RWPE1 (cell line): ENCODE results near the gene CHL1.

Experiments
- CTCF ChIA-PET: fragments of 350-600 bp; sonication (Branson Sonifier 250); formaldehyde crosslinking; extraction: SDS; loops from one replicate; lab custom pipeline; 2021; lab: Yijun Ruan, JAX
- POLR2A ChIA-PET: fragments of 400-600 bp; formaldehyde crosslinking; extraction: SDS; loops from one replicate; lab custom pipeline; 2020; ENCODE audit warnings: antibody characterized with exemption; ENCODE audit not compliant: low non-redundant PET; lab: Yijun Ruan, JAX
- DNase-seq: peaks from one replicate; pipeline ENCODE4 v3.0.0; 2012; ENCODE audit warnings: low spot score
- H3K27ac ChIP-seq: fragments of 450-650 bp; 2 replicates; pipeline ENCODE4 v1.5.1; 2017
- CTCF ChIP-seq: fragments of 450-650 bp; conservative IDR thresholded peaks from 2 replicates; pipeline ENCODE4 v1.5.1; 2017; ENCODE audit warnings: low read depth, mild to moderate bottlenecking

The CHL1 gene

DNA sequence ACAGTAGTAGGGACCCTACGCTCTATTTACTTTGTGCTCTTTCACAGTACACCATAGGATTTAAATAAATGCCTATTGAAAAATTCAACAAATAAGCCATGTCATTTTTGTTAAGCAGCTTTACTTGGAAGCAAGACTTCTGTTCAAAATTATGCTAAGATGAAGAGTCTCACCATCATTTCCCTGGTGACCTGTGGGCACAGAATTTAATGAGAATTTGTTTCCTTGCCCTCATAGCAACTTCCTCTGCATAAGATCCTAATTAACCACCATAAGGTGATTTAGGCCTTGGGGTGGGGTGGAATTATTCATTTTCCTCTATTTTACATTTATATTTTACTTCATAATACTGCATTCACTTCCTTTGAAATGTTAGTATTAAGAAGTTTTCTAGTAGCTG lies 70.5 kb downstream of the CHL1 start:
- ChIA-PET CTCF (no interaction called here), POLR2A (no interaction called here)
- TF ChIP-seq CTCF, result no peak
- DNase-seq, result no peak
- no peak overlapping the region for H3K27ac ChIP-seq

- ChIA-PET CTCF (no interaction called here), POLR2A (no interaction called here)
- no peak for DNase-seq
- H3K27ac ChIP-seq, result no peak overlapping the region
- TF ChIP-seq CTCF, result no peak
These were observed 74.1 kb downstream of the CHL1 start for GRCh38 chr3:270688-271087.

GRCh38 chr3:274927-275326 lies 78.4 kb downstream of the CHL1 start:
- POLR2A ChIA-PET, result no interaction called here

DNA sequence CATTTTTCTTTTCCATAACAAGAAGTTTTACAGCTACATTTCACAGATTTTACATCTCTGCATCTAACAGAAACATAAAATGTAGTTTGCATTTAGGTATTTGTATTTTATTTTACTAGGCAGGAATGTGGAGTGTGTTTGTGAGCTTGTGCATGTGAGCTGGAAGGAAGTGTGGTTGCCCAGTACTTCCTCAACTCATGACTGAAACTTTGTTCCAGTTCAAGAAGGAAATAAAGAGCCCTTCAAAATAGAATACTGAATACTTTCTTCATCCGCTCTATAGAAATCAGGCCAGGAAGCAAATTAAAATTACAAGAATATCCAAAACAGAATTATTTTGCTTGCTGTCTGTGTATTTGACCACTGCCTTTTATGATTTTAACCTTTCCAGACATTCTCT lies 81.3 kb downstream of the CHL1 start:
- DNase-seq, result no peak
- ChIA-PET POLR2A (no interaction called here), CTCF (no interaction called here)
- TF ChIP-seq CTCF, result no peak
- H3K27ac ChIP-seq, result no peak overlapping the region

More at GRCh38 chr3:274927-275326, 78.4 kb downstream of the CHL1 start:
- DNase-seq, result no peak
- no peak overlapping the region for H3K27ac ChIP-seq
- CTCF ChIA-PET, result no interaction called here
- TF ChIP-seq CTCF, result no peak

- ChIA-PET POLR2A (no interaction called here), CTCF (no interaction called here)
- DNase-seq, result no peak
- no peak for TF ChIP-seq CTCF
- H3K27ac ChIP-seq, result no peak overlapping the region
These were observed 81.9 kb downstream of the CHL1 start for GRCh38 chr3:278300-279064.

GRCh38 chr3:279325-279724 lies 82.8 kb downstream of the CHL1 start:
- no peak overlapping the region for H3K27ac ChIP-seq
- TF ChIP-seq CTCF, result no peak
- no peak for DNase-seq
- CTCF ChIA-PET, result no interaction called here
- POLR2A ChIA-PET, result no interaction called here
